T-helper 1 cell treated with Interleukin-12 subunit alpha and Interleukin-12 subunit beta and Interleukin-4 antibody, amounts not matched to agents 30 μg/mL and 1 μg/mL, for 36 hours (primary cell): ENCODE measurements around the gene STH.
"Not testable (repeated sequence)": the region's sequence is repeated elsewhere in the genome, so short reads cannot be mapped to it uniquely, and the experiment has no call there.

ENCODE experiments used
- H3K27ac Mint-ChIP-seq: one replicate; pipeline ENCODE4 v1.8.0; 2021; ENCODE audit warnings: mild to moderate bottlenecking, mixed read lengths
- H3K27me3 Mint-ChIP-seq: one replicate; pipeline ENCODE4 v1.8.0; 2021; ENCODE audit warnings: low read depth, mixed read lengths
- H3K36me3 Mint-ChIP-seq: one replicate; pipeline ENCODE4 v1.8.0; 2021; ENCODE audit warnings: low read depth, mixed read lengths
- H3K4me1 Mint-ChIP-seq: one replicate; pipeline ENCODE4 v1.8.0; 2021; ENCODE audit warnings: low read depth, mixed read lengths
- H3K4me3 Mint-ChIP-seq: one replicate; pipeline ENCODE4 v1.8.0; 2021; ENCODE audit warnings: mild to moderate bottlenecking, moderate library complexity, mixed read lengths
- H3K9me3 Mint-ChIP-seq: one replicate; pipeline ENCODE4 v1.8.0; 2021; ENCODE audit warnings: mixed read lengths

The STH gene

GRCh38 chr17:46012506-46013079, 13.5 kb downstream of the STH start:
- no peaks in the 10 kb centered on the region for H3K36me3 Mint-ChIP-seq
- H3K4me1 Mint-ChIP-seq = no peaks in the 10 kb centered on the region
- no peak overlapping the region for H3K4me3 Mint-ChIP-seq
- H3K27me3 Mint-ChIP-seq = no peaks in the 10 kb centered on the region
- H3K9me3 Mint-ChIP-seq = no peaks in the 10 kb centered on the region
- H3K27ac Mint-ChIP-seq = no peak overlapping the region

- no peak overlapping the region for H3K27ac Mint-ChIP-seq
- H3K36me3 Mint-ChIP-seq = no peaks in the 10 kb centered on the region
- no peaks in the 10 kb centered on the region for H3K27me3 Mint-ChIP-seq
- no peak overlapping the region for H3K4me3 Mint-ChIP-seq
- H3K4me1 Mint-ChIP-seq = no peaks in the 10 kb centered on the region
- H3K9me3 Mint-ChIP-seq = no peaks in the 10 kb centered on the region
Observed at GRCh38 chr17:46013127-46013501, 14.1 kb downstream of the STH start.

- H3K4me3 Mint-ChIP-seq = no peak overlapping the region
- H3K27me3 Mint-ChIP-seq = no peaks in the 10 kb centered on the region
- H3K9me3 Mint-ChIP-seq = no peaks in the 10 kb centered on the region
- no peaks in the 10 kb centered on the region for H3K36me3 Mint-ChIP-seq
- H3K4me1 Mint-ChIP-seq = no peaks in the 10 kb centered on the region
- no peak overlapping the region for H3K27ac Mint-ChIP-seq
Observed at GRCh38 chr17:46013502-46014165, 14.6 kb downstream of the STH start.

- not testable (repeated sequence) for H3K27ac Mint-ChIP-seq, H3K4me3 Mint-ChIP-seq, H3K27me3 Mint-ChIP-seq, H3K9me3 Mint-ChIP-seq, H3K4me1 Mint-ChIP-seq, H3K36me3 Mint-ChIP-seq
Observed at GRCh38 chr17:46019408-46019925, 20.4 kb downstream of the STH start.

DNA sequence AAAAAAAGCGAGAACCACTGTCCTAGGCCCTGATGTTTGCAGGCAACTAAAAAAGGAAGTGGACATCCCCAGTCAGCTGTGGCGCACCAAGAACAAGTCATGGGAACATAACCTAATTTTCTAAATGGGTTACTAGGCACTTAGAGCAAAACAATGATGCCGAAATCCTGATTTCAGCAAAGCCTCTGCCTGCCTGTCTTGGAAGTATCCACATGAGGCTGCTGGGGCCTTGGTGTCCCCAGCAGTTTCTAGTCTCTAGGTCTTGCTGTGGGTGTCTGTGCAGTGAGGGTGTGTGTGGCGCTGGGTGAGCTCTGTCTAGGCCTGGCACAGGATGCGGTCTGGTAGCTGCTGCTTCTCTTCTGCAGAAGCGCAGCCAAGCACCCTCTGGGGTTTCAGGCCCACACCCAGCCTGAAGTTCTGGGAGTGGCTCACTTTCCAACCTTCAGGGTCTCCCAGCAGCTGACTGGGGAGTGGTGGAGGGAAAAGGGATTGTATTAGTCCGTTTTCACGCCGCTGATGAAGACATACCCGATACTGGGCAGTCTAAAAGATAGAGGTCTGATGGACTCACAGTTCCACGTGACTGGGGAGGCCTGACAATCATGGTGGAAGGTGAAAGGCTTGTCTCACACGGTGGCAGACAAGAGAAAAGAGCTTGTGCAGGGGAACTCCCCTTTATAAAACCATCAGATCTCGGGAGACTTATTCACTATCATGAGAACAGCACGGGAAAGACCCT, 21.1 kb downstream of the STH start:
- Mint-ChIP-seq H3K27ac (peak overlapping the region; percentile 81), H3K36me3 (peaks cover 9% of the 10 kb centered on the region), H3K27me3 (no peaks in the 10 kb centered on the region), H3K9me3 (no peaks in the 10 kb centered on the region), H3K4me1 (peaks cover 6% of the 10 kb centered on the region), H3K4me3 (no peak overlapping the region)

DNA sequence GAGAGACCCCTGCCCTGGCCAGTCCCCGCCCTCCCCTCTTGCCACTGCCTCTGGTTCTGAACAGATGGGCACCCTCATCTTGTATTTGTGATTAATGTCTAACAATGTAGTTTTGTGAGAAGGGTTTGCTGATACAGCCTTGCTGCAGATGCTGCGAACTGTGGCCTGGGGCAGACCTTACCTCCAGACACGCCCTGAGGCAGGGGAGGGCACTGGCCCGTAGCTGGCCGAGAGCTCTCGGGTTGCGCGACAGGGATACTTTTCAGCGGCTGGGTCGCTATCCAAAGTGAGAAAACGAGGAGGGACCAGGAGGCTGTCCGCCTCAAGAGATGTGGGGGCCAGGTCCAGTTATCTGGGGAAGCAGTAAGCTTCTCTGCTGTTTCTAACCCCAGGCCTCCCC, 21.9 kb downstream of the STH start:
- Mint-ChIP-seq H3K9me3 (no peaks in the 10 kb centered on the region), H3K4me1 (peaks cover 6% of the 10 kb centered on the region), H3K36me3 (peaks cover 11% of the 10 kb centered on the region), H3K4me3 (no peak overlapping the region), H3K27ac (no peak overlapping the region), H3K27me3 (no peaks in the 10 kb centered on the region)

- H3K4me3 Mint-ChIP-seq, H3K4me1 Mint-ChIP-seq: not testable (repeated sequence)
- peak overlapping the region; percentile 19 for H3K27ac Mint-ChIP-seq
Observed at GRCh38 chr17:46023366-46023765, 24.3 kb downstream of the STH start.

GRCh38 chr17:46023783-46024388, 24.8 kb downstream of the STH start:
- Mint-ChIP-seq H3K27me3 (no peaks in the 10 kb centered on the region), H3K27ac (no peak overlapping the region), H3K4me3 (no peak overlapping the region), H3K9me3 (no peaks in the 10 kb centered on the region), H3K4me1 (peaks cover 11% of the 10 kb centered on the region), H3K36me3 (peaks cover 16% of the 10 kb centered on the region)

More at GRCh38 chr17:46023366-46023765, 24.3 kb downstream of the STH start:
- H3K27me3 Mint-ChIP-seq, H3K9me3 Mint-ChIP-seq: not testable (repeated sequence)
- H3K36me3 Mint-ChIP-seq = peaks cover 16% of the 10 kb centered on the region

DNA sequence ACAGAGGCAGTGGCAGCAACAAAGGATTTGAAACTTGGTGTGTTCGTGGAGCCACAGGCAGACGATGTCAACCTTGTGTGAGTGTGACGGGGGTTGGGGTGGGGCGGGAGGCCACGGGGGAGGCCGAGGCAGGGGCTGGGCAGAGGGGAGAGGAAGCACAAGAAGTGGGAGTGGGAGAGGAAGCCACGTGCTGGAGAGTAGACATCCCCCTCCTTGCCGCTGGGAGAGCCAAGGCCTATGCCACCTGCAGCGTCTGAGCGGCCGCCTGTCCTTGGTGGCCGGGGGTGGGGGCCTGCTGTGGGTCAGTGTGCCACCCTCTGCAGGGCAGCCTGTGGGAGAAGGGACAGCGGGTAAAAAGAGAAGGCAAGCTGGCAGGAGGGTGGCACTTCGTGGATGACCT, 25.5 kb downstream of the STH start:
- Mint-ChIP-seq H3K27ac (no peak overlapping the region), H3K27me3 (no peaks in the 10 kb centered on the region), H3K36me3 (peaks cover 21% of the 10 kb centered on the region), H3K4me1 (peaks cover 17% of the 10 kb centered on the region), H3K4me3 (no peak overlapping the region), H3K9me3 (no peaks in the 10 kb centered on the region)

GRCh38 chr17:46025060-46025459, 26.0 kb downstream of the STH start:
- H3K9me3 Mint-ChIP-seq = no peaks in the 10 kb centered on the region
- H3K36me3 Mint-ChIP-seq = peaks cover 22% of the 10 kb centered on the region
- no peaks in the 10 kb centered on the region for H3K27me3 Mint-ChIP-seq
- H3K27ac Mint-ChIP-seq = no peak overlapping the region
- H3K4me3 Mint-ChIP-seq = no peak overlapping the region
- H3K4me1 Mint-ChIP-seq = peaks cover 16% of the 10 kb centered on the region

GRCh38 chr17:46025510-46026165, 26.6 kb downstream of the STH start:
- Mint-ChIP-seq H3K4me1 (peaks cover 11% of the 10 kb centered on the region), H3K9me3 (no peaks in the 10 kb centered on the region), H3K36me3 (peaks cover 23% of the 10 kb centered on the region), H3K27ac (no peak overlapping the region), H3K27me3 (no peaks in the 10 kb centered on the region), H3K4me3 (no peak overlapping the region)

DNA sequence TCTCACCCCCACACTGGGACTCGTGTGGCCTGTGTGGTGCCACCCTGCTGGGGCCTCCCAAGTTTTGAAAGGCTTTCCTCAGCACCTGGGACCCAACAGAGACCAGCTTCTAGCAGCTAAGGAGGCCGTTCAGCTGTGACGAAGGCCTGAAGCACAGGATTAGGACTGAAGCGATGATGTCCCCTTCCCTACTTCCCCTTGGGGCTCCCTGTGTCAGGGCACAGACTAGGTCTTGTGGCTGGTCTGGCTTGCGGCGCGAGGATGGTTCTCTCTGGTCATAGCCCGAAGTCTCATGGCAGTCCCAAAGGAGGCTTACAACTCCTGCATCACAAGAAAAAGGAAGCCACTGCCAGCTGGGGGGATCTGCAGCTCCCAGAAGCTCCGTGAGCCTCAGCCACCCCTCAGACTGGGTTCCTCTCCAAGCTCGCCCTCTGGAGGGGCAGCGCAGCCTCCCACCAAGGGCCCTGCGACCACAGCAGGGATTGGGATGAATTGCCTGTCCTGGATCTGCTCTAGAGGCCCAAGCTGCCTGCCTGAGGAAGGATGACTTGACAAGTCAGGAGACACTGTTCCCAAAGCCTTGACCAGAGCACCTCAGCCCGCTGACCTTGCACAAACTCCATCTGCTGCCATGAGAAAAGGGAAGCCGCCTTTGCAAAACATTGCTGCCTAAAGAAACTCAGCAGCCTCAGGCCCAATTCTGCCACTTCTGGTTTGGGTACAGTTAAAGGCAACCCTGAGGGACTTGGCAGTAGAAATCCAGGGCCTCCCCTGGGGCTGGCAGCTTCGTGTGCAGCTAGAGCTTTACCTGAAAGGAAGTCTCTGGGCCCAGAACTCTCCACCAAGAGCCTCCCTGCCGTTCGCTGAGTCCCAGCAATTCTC, 27.4 kb downstream of the STH start:
- no peak overlapping the region for H3K4me3 Mint-ChIP-seq
- peaks cover 28% of the 10 kb centered on the region for H3K36me3 Mint-ChIP-seq
- no peaks in the 10 kb centered on the region for H3K27me3 Mint-ChIP-seq
- no peaks in the 10 kb centered on the region for H3K9me3 Mint-ChIP-seq
- H3K4me1 Mint-ChIP-seq = peaks cover 10% of the 10 kb centered on the region
- H3K27ac Mint-ChIP-seq = no peak overlapping the region

- Mint-ChIP-seq H3K36me3 (peaks cover 33% of the 10 kb centered on the region), H3K4me3 (no peak overlapping the region), H3K27me3 (no peaks in the 10 kb centered on the region), H3K4me1 (peaks cover 10% of the 10 kb centered on the region), H3K9me3 (no peaks in the 10 kb centered on the region), H3K27ac (peak overlapping the region; percentile 45)
Observed at GRCh38 chr17:46027048-46027975, 28.3 kb downstream of the STH start.
